GM12878 (cell line): Measurements from ENCODE around the gene HIVEP1. TPM values are rescaled to one million over a fixed set of nuclear protein-coding genes. Genes with fewer than 3 reads are reported as not detected.

Experiments used
- ATAC-seq: fragments of 200-7000 bp; cut with Tn5 transposase; 3 replicates; pipeline ENCODE4 v1.9.1; 2020; ENCODE audit warnings: mild to moderate bottlenecking, moderate library complexity
- BruUV-seq: library from RNA; stranded (reverse); fragments of 400-500 nt; replicated peaks from 2 replicates; lab custom pipeline; 2021; lab: Mats Ljungman, UMichigan
- CTCF ChIA-PET: fragments of 300-600 bp; sonication (Branson Sonifier 250); formaldehyde crosslinking; extraction: SDS; loops from one replicate; lab custom pipeline; 2021; ENCODE audit warnings: inconsistent platforms; lab: Yijun Ruan, JAX
- POLR2A ChIA-PET: fragments of 350-600 bp; formaldehyde crosslinking; extraction: SDS; loops from one replicate; lab custom pipeline; 2021; ENCODE audit warnings: inconsistent platforms; lab: Charles Lee
- RAD21 ChIA-PET: fragments of 300-600 bp; sonication (Branson Sonifier 250); formaldehyde crosslinking; loops from one replicate; lab custom pipeline; 2023; ENCODE audit warnings: antibody characterized with exemption; ENCODE audit not compliant: unreplicated experiment; lab: Charles Lee
- SMC1A ChIA-PET: fragments of 300-600 bp; sonication (Branson Sonifier 250); formaldehyde crosslinking; loops from one replicate; lab custom pipeline; 2023; ENCODE audit not compliant: unreplicated experiment, uncharacterized antibody; lab: Charles Lee
- DNase-seq: peaks from one replicate; pipeline ENCODE4 v3.0.0-alpha.2; 2011; ENCODE audit warnings: low read depth, low spot score
- FAIRE-seq: peaks from 3 replicates; lab custom pipeline; 2011; peaks lifted over from hg19 to GRCh38; lab: Jason Lieb, UNC
- H2AFZ ChIP-seq: 2 replicates; pipeline ENCODE4 v1.6.0; 2011; ENCODE audit warnings: low read depth, low read length, control low read depth; ENCODE audit not compliant: control insufficient read depth
- H3K27ac ChIP-seq: 2 replicates; pipeline ENCODE4 v1.5.1; 2011; ENCODE audit warnings: control low read depth; ENCODE audit not compliant: control insufficient read depth, insufficient read depth
- H3K27me3 ChIP-seq, 2 experiments: replicated peaks in 1 of 2; 2 replicates each; pipeline versions ENCODE4 v1.6.0 to v1.6.1; 2011; ENCODE audit warnings: low read length in 1 of 2; ENCODE audit not compliant: control insufficient read depth in 2 of 2, insufficient read depth in 2 of 2
- H3K36me3 ChIP-seq, 2 experiments: 2 replicates each; pipeline ENCODE4 v1.5.1; 2011; ENCODE audit warnings: low read length in 1 of 2; ENCODE audit not compliant: control insufficient read depth in 2 of 2, insufficient read depth in 2 of 2
- H3K4me1 ChIP-seq: 2 replicates; pipeline ENCODE4 v1.6.1; 2011; ENCODE audit warnings: mild to moderate bottlenecking, low read length, moderate library complexity, mixed read lengths; ENCODE audit not compliant: control insufficient read depth, insufficient read depth
- H3K4me2 ChIP-seq: 2 replicates; pipeline ENCODE4 v1.6.0; 2011; ENCODE audit warnings: control low read depth; ENCODE audit not compliant: control insufficient read depth, insufficient read depth
- H3K4me3 ChIP-seq: fragments of 200-600 bp; sonication (generic); 2 replicates; pipeline ENCODE4 v1.5.1; 2016
- H3K79me2 ChIP-seq: 2 replicates; pipeline ENCODE4 v1.6.0; 2011; ENCODE audit warnings: low read length; ENCODE audit not compliant: control insufficient read depth, insufficient read depth
- H3K9ac ChIP-seq: 2 replicates; pipeline ENCODE4 v1.8.0; 2011; ENCODE audit warnings: low read length, control low read depth, mixed read lengths; ENCODE audit not compliant: control insufficient read depth, insufficient read depth
- H3K9me3 ChIP-seq: replicated peaks from 3 replicates; pipeline ENCODE4 v1.5.1; 2011; ENCODE audit warnings: mild to moderate bottlenecking, low read length; ENCODE audit not compliant: control insufficient read depth, insufficient read depth
- H4K20me1 ChIP-seq: 2 replicates; pipeline ENCODE4 v1.6.0; 2011; ENCODE audit not compliant: control insufficient read depth, insufficient read depth
- E2F4 ChIP-seq: IDR thresholded peaks from 2 replicates; pipeline ENCODE4 v1.6.1; 2012; ENCODE audit warnings: low read depth, low read length, improper control_type of control experiment
- ETV6 ChIP-seq, 2 experiments: fragments of 450-650 bp in 1 of 2; IDR thresholded peaks in 1 of 2; conservative IDR thresholded peaks in 1 of 2; 2 replicates each; pipeline ENCODE4 v1.6.1; 2014; ENCODE audit warnings: antibody characterized with exemption in 1 of 2, borderline replicate concordance in 1 of 2, low read depth in 1 of 2, mild to moderate bottlenecking in 1 of 2, moderate library complexity in 1 of 2
- HDGF ChIP-seq: fragments of 450-650 bp; IDR thresholded peaks from 2 replicates; pipeline ENCODE4 v1.6.1; 2016; ENCODE audit warnings: antibody characterized with exemption
- IKZF1 ChIP-seq: fragments of 450-650 bp; conservative IDR thresholded peaks from 2 replicates; pipeline ENCODE4 v1.6.1; 2017; ENCODE audit warnings: antibody characterized with exemption, mild to moderate bottlenecking
- NFIC ChIP-seq: IDR thresholded peaks from 2 replicates; pipeline ENCODE4 v1.6.1; 2012; ENCODE audit warnings: low read depth, mild to moderate bottlenecking, inconsistent platforms, low read length, moderate library complexity
- SIN3A ChIP-seq: IDR thresholded peaks from 2 replicates; pipeline ENCODE4 v1.6.1; 2012; ENCODE audit warnings: low read depth, low read length, improper control_type of control experiment
- YY1 ChIP-seq: IDR thresholded peaks from 2 replicates; pipeline ENCODE4 v1.6.1; 2011; ENCODE audit warnings: low read depth, mild to moderate bottlenecking, low read length
- ZNF384 ChIP-seq: IDR thresholded peaks from 2 replicates; pipeline ENCODE4 v1.6.1; 2012; ENCODE audit warnings: low read depth, mild to moderate bottlenecking, low read length, improper control_type of control experiment, borderline replicate concordance
- ZNF622 ChIP-seq: fragments of 450-650 bp; IDR thresholded peaks from 2 replicates; pipeline ENCODE4 v1.6.1; 2017; ENCODE audit warnings: mild to moderate bottlenecking, inconsistent platforms
- WGBS: methylation state at CpG from one replicate; pipeline ENCODE4 v1.1.6; 2016; ENCODE audit warnings: low lambda C conversion rate; ENCODE audit not compliant: insufficient replicate concordance, insufficient coverage; ENCODE audit errors: missing lambda C conversion rate; 5-methylcytosine and 5-hydroxymethylcytosine counted together
- in situ Hi-C: fragments of 300-500 bp; cut with MboI; formaldehyde crosslinking; loops from 9 replicates; pipeline ENCODE4 v1.14.3; 2018; ENCODE audit warnings: mixed read lengths
- intact Hi-C: fragments of 100-400 bp; cut with micrococcal nuclease; formaldehyde crosslinking; loops from one replicate; pipeline ENCODE4 v1.14.2; 2022; ENCODE audit not compliant: unreplicated experiment
- polyA plus RNA-seq, 11 experiments: library from polyadenylated mRNA; depleted of rRNA in 4 of 11; unstranded in 6 of 11; stranded (reverse) in 5 of 11; fragments of >200 nt; fragmentation: Nextera tagmentation in 4 of 11; fragmentation: Illumina TruSeq in 1 of 11; extraction: Ambion mirVana in 4 of 11; extraction: Trizol in 1 of 11; gene quantifications; 1 replicate in 1 of 11; 2 replicates in 10 of 11; pipeline versions ENCODE4 v1.2.1 to v1.2.3, GENCODE V29; 2011 to 2016; ENCODE audit warnings: inconsistent platforms in 2 of 11, missing spikeins in 2 of 11, low read depth in 1 of 11
- total RNA-seq, 4 experiments: library from RNA; depleted of rRNA in 3 of 4; stranded (reverse); fragments of >200 nt in 3 of 4; fragmentation: Illumina TruSeq in 1 of 4; extraction: Trizol in 1 of 4; gene quantifications; 2 replicates each; pipeline versions ENCODE4 v1.2.1 to v1.2.3, GENCODE V29; 2013 to 2021
- TF ChIP-seq, protein P1 (sequence below): IDR thresholded peaks from 2 replicates; pipeline ENCODE4 v1.6.1; 2012; ENCODE audit warnings: low read depth, low read length, improper control_type of control experiment
- TF ChIP-seq, protein P2 (sequence below): IDR thresholded peaks from 2 replicates; pipeline ENCODE4 v1.6.1; 2012; ENCODE audit warnings: improper control_type of control experiment, low read depth, low read length; ENCODE audit not compliant: insufficient replicate concordance
- TF ChIP-seq, protein P3 (sequence below): fragments of 450-650 bp; formaldehyde crosslinking; IDR thresholded peaks from 2 replicates; pipeline ENCODE4 v1.5.0; 2022; ENCODE audit warnings: mild to moderate bottlenecking, missing genetic modification characterization

The HIVEP1 gene
- total and polyA plus RNA-seq, 10 of the 15 experiments (the other 5 are each of a cell fraction or from before 2014, with no cell fraction given): 4.3 to 37.5 (median 21.6) TPM

DNA sequence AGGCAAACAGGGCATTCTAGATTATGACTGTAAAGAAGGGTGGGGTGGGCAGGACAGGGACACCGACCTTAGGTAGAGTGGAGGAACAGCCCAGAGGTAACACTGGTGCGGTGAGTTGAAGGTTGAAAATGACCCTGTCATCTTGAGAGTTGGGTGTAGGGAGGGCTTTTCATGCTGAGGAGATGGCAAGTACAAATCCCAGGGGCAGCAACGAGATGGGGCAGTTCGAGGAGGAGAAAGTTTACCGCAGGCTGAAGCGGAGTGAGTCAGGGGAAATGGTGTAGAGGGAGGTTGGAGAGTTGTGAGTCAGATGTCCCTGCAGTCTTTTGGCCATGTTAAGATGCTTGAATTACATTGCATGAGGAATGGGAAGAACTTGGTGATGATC lies 101.1 kb downstream of the HIVEP1 start:
- peak overlapping the region; percentile 65 for H3K9ac ChIP-seq
- H3K4me2 ChIP-seq: peak overlapping the region; percentile 68
- in situ Hi-C loops (no loop called here), intact Hi-C loops (loop anchor here (10.0 kb wide), 1 partner anchor 242 kb away; no protein-coding TSS in a partner anchor)
- H3K79me2 ChIP-seq: peaks cover 37% of the 10 kb centered on the region
- no peaks in the 10 kb centered on the region; the same call in 1 of the 3 replicates for H3K9me3 ChIP-seq
- ChIA-PET CTCF (interaction anchor here (2.0 to 2.4 kb wide), 2 partner anchors 11 to 50 kb away, joined by 6 to 7 read pairs; no protein-coding TSS in a partner anchor), SMC1A (interaction anchor here (0.6 to 8.3 kb wide), 10 partner anchors 8 to 99 kb away, joined by 3 to 56 read pairs (median 5); no protein-coding TSS in a partner anchor), RAD21 (interaction anchor here (0.6 to 5.8 kb wide), 9 partner anchors 20 to 401 kb away, joined by 3 to 32 read pairs (median 4); no protein-coding TSS in a partner anchor), POLR2A (no interaction called here)
- H3K4me1 ChIP-seq: peaks cover 49% of the 10 kb centered on the region
- H3K27me3 ChIP-seq: no peaks in the 10 kb centered on the region
- H3K4me3 ChIP-seq: peak overlapping the region; percentile 32; the same call in 1 of the 2 replicates
- FAIRE-seq (peak; percentile 83), ATAC-seq (peak; percentile 60), DNase-seq (no peak)
- H3K27ac ChIP-seq: peak overlapping the region; percentile 88
- WGBS: 3% methylated on average over 6 of the region's 6 CpGs
- H3K36me3 ChIP-seq: no peaks in the 10 kb centered on the region; a peak in 1 of 4 replicates
- peak overlapping the region; percentile 41 for H2AFZ ChIP-seq
- no peaks in the 10 kb centered on the region for H4K20me1 ChIP-seq
- no TSS peak for BruUV-seq
- TF ChIP-seq YY1: peak; percentile 8; the same call in 1 of the 2 replicates
- TF ChIP-seq ZNF384: no peak
- TF ChIP-seq NFIC: no peak
- peak; percentile 74; the same call in 1 of the 2 replicates for TF ChIP-seq HDGF
- TF ChIP-seq ZNF622: no peak
- 0 out of 2 replicates have a peak, but pooled peaks have one; percentile 26 for TF ChIP-seq IKZF1
- TF ChIP-seq, protein P1, sequence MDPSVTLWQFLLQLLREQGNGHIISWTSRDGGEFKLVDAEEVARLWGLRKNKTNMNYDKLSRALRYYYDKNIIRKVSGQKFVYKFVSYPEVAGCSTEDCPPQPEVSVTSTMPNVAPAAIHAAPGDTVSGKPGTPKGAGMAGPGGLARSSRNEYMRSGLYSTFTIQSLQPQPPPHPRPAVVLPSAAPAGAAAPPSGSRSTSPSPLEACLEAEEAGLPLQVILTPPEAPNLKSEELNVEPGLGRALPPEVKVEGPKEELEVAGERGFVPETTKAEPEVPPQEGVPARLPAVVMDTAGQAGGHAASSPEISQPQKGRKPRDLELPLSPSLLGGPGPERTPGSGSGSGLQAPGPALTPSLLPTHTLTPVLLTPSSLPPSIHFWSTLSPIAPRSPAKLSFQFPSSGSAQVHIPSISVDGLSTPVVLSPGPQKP: 0 out of 2 replicates have a peak, but pooled peaks have one; percentile 15
- TF ChIP-seq, protein P2, sequence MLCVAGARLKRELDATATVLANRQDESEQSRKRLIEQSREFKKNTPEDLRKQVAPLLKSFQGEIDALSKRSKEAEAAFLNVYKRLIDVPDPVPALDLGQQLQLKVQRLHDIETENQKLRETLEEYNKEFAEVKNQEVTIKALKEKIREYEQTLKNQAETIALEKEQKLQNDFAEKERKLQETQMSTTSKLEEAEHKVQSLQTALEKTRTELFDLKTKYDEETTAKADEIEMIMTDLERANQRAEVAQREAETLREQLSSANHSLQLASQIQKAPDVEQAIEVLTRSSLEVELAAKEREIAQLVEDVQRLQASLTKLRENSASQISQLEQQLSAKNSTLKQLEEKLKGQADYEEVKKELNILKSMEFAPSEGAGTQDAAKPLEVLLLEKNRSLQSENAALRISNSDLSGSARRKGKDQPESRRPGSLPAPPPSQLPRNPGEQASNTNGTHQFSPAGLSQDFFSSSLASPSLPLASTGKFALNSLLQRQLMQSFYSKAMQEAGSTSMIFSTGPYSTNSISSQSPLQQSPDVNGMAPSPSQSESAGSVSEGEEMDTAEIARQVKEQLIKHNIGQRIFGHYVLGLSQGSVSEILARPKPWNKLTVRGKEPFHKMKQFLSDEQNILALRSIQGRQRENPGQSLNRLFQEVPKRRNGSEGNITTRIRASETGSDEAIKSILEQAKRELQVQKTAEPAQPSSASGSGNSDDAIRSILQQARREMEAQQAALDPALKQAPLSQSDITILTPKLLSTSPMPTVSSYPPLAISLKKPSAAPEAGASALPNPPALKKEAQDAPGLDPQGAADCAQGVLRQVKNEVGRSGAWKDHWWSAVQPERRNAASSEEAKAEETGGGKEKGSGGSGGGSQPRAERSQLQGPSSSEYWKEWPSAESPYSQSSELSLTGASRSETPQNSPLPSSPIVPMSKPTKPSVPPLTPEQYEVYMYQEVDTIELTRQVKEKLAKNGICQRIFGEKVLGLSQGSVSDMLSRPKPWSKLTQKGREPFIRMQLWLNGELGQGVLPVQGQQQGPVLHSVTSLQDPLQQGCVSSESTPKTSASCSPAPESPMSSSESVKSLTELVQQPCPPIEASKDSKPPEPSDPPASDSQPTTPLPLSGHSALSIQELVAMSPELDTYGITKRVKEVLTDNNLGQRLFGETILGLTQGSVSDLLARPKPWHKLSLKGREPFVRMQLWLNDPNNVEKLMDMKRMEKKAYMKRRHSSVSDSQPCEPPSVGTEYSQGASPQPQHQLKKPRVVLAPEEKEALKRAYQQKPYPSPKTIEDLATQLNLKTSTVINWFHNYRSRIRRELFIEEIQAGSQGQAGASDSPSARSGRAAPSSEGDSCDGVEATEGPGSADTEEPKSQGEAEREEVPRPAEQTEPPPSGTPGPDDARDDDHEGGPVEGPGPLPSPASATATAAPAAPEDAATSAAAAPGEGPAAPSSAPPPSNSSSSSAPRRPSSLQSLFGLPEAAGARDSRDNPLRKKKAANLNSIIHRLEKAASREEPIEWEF: no peak
- TF ChIP-seq SIN3A: no peak
- TF ChIP-seq, protein P3, sequence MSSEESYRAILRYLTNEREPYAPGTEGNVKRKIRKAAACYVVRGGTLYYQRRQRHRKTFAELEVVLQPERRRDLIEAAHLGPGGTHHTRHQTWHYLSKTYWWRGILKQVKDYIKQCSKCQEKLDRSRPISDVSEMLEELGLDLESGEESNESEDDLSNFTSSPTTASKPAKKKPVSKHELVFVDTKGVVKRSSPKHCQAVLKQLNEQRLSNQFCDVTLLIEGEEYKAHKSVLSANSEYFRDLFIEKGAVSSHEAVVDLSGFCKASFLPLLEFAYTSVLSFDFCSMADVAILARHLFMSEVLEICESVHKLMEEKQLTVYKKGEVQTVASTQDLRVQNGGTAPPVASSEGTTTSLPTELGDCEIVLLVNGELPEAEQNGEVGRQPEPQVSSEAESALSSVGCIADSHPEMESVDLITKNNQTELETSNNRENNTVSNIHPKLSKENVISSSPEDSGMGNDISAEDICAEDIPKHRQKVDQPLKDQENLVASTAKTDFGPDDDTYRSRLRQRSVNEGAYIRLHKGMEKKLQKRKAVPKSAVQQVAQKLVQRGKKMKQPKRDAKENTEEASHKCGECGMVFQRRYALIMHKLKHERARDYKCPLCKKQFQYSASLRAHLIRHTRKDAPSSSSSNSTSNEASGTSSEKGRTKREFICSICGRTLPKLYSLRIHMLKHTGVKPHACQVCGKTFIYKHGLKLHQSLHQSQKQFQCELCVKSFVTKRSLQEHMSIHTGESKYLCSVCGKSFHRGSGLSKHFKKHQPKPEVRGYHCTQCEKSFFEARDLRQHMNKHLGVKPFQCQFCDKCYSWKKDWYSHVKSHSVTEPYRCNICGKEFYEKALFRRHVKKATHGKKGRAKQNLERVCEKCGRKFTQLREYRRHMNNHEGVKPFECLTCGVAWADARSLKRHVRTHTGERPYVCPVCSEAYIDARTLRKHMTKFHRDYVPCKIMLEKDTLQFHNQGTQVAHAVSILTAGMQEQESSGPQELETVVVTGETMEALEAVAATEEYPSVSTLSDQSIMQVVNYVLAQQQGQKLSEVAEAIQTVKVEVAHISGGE (CRISPR knock-in tag): no peak
- TF ChIP-seq ETV6 (conservative IDR thresholded peaks at IDR 0.05 in 1 of 2, IDR thresholded peaks at IDR 0.05 in 1 of 2; ENCODE audit: borderline replicate concordance in 1 of 2, low read depth in 1 of 2): peak in 1 of 2 experiments; percentile 67; a peak in 1 of 4 replicates
- TF ChIP-seq E2F4: no peak
